Hepatocyte (in vitro differentiated cells): ENCODE results near the gene LATS2. TPM values are rescaled to one million over a fixed set of nuclear protein-coding genes. Genes with fewer than 3 reads are reported as not detected.

ENCODE experiments used
- DNase-seq: peaks from one replicate; pipeline ENCODE4 v3.0.0-alpha.2; 2016; ENCODE audit warnings: low spot score
- H2AFZ ChIP-seq: fragments of 200-600 bp; sonication (generic); 2 replicates; pipeline ENCODE4 v1.6.0; 2016; ENCODE audit warnings: antibody characterized with exemption, mild to moderate bottlenecking
- H3K27ac ChIP-seq: fragments of 200-600 bp; sonication (generic); 2 replicates; pipeline ENCODE4 v1.5.1; 2016; ENCODE audit warnings: mild to moderate bottlenecking
- H3K27me3 ChIP-seq: fragments of 200-600 bp; sonication (generic); 2 replicates; pipeline ENCODE4 v1.6.1; 2016
- H3K36me3 ChIP-seq: fragments of 200-600 bp; sonication (generic); replicated peaks from 2 replicates; pipeline ENCODE4 v1.5.1; 2016; ENCODE audit warnings: low read depth; ENCODE audit not compliant: insufficient read depth
- H3K4me1 ChIP-seq: fragments of 200-600 bp; sonication (generic); 2 replicates; pipeline ENCODE4 v1.5.1; 2016; ENCODE audit warnings: mild to moderate bottlenecking, moderate library complexity; ENCODE audit not compliant: insufficient read depth
- H3K4me2 ChIP-seq: fragments of 200-600 bp; sonication (generic); 2 replicates; pipeline ENCODE4 v1.6.0; 2016
- H3K4me3 ChIP-seq: fragments of 200-600 bp; sonication (generic); 2 replicates; pipeline ENCODE4 v1.5.1; 2016; ENCODE audit warnings: mild to moderate bottlenecking
- H3K79me2 ChIP-seq: fragments of 200-600 bp; sonication (generic); 2 replicates; pipeline ENCODE4 v1.6.0; 2017; ENCODE audit warnings: mild to moderate bottlenecking
- H3K9me2 ChIP-seq: fragments of 200-600 bp; sonication (generic); replicated peaks from 2 replicates; pipeline ENCODE4 v1.6.0; 2017; ENCODE audit warnings: mild to moderate bottlenecking; ENCODE audit not compliant: insufficient read depth
- H3K9me3 ChIP-seq: fragments of 200-600 bp; sonication (generic); 2 replicates; pipeline ENCODE4 v1.5.1; 2016; ENCODE audit warnings: low read depth, mild to moderate bottlenecking
- H4K20me1 ChIP-seq: fragments of 200-600 bp; sonication (generic); 2 replicates; pipeline ENCODE4 v1.6.0; 2016; ENCODE audit warnings: mild to moderate bottlenecking; ENCODE audit not compliant: insufficient read depth, poor library complexity, severe bottlenecking
- CTCF ChIP-seq: fragments of 200-600 bp; sonication (generic); IDR thresholded peaks from 2 replicates; pipeline ENCODE4 v1.5.1; 2016; ENCODE audit warnings: antibody characterized with exemption, mild to moderate bottlenecking; ENCODE audit not compliant: poor library complexity
- EZH2 ChIP-seq: fragments of 200-600 bp; sonication (generic); IDR thresholded peaks from 2 replicates; pipeline ENCODE4 v1.6.1; 2016; ENCODE audit warnings: antibody characterized with exemption, mild to moderate bottlenecking, borderline replicate concordance
- EZH2phosphoT487 ChIP-seq: fragments of 200-600 bp; sonication (generic); IDR thresholded peaks from one replicate; pipeline ENCODE4 v1.6.1; 2018; ENCODE audit warnings: antibody characterized with exemption, mild to moderate bottlenecking, low read depth, moderate library complexity; ENCODE audit not compliant: unreplicated experiment, severe bottlenecking
- WGBS: methylation state at CpG from one replicate; pipeline ENCODE4 v1.1.6; 2016; ENCODE audit warnings: low lambda C conversion rate; ENCODE audit errors: missing lambda C conversion rate; 5-methylcytosine and 5-hydroxymethylcytosine counted together
- polyA plus RNA-seq: library from polyadenylated mRNA; unstranded; fragments of >200 nt; fragmentation: Nextera tagmentation; extraction: Ambion mirVana; gene quantifications from 2 replicates; pipeline ENCODE4 v1.2.1, GENCODE V29; 2016
- total RNA-seq: library from RNA; depleted of rRNA; stranded (reverse); fragments of >200 nt; gene quantifications from 2 replicates; pipeline ENCODE4 v1.2.3, GENCODE V29; 2014

Gene LATS2
- total and polyA plus RNA-seq, 2 experiments from 2014 or later: 6.2 to 15.5 TPM

DNA sequence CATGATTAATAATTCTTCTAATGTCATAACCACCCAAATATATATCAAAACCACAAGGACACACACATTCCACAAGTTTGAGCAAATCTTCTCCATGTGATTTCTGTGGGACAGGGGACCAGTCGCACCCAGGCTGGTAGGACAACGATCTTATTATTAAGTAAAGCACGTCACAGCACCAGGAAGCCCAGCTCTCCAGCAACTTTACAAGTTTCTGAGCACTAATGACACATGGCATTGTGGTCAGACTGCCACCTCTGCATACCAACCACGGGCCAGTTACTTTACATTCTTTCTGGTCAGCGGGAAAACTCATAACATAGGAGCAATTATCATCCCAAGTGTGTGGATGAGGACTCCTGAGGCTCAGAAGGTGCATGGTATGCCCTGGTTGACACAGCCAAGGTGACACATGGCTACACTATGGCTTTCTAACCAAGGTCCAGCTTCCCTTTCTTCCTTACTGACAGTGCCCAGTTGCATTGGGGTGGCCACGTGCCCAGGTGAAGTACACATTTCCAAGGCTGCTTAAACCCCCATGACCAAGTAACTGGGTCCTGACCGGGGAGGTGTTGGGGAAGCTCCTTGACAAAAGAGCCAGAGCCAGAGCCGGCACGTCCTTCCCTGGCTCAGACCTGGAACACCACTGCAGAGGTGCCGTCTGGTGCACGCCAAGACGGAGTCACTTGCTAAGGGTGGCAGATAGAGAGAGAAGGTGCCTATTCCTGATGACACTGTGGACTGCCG, 27.4 kb downstream of the LATS2 start:
- no peak for DNase-seq
- H3K27ac ChIP-seq: no peak overlapping the region
- H3K9me3 ChIP-seq: no peaks in the 10 kb centered on the region
- H3K4me3 ChIP-seq: no peak overlapping the region
- peaks cover 16% of the 10 kb centered on the region for H3K4me1 ChIP-seq
- H2AFZ ChIP-seq: no peak overlapping the region
- H3K36me3 ChIP-seq: no peaks in the 10 kb centered on the region
- peaks cover 47% of the 10 kb centered on the region for H4K20me1 ChIP-seq
- no peaks in the 10 kb centered on the region for H3K27me3 ChIP-seq
- TF ChIP-seq EZH2phosphoT487: no peak
- WGBS: 91% methylated on average over 13 of the region's 13 CpGs
- peaks cover 95% of the 10 kb centered on the region for H3K79me2 ChIP-seq
- H3K9me2 ChIP-seq: no peaks in the 10 kb centered on the region
- no peak overlapping the region for H3K4me2 ChIP-seq

DNA sequence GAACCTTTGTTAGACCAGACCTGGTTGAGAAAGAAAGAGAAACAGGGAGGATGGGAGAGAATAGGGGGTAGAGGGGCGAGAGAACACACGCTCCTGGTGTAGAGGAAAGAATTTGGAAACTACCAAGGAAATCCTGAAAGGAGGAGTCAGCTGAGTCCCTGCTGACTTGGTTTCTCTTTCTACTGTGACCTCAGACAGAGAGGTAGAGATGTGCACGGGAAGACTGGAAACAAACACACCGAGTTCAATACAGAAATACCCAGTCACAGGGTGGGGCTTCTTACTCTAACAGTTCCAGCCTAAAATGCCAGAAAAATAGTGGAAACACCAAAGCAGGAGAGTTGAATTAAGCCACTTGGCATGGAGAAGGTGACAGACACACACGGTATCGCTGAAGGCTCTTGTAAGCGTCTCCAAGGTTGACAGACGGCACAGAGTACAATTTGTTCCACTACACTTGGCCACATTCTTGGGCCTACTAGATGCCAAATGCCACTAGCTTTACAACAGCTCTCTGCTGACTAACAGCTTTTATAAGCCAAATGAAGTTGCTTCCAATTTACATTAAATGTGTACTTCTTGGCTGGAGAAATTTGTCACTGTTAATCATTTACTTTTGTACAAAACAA, 28.1 kb downstream of the LATS2 start:
- Histone ChIP-seq H2AFZ (no peak overlapping the region), H3K79me2 (peaks cover 95% of the 10 kb centered on the region), H3K9me2 (no peaks in the 10 kb centered on the region), H3K4me2 (no peak overlapping the region), H3K4me1 (peaks cover 14% of the 10 kb centered on the region), H3K9me3 (no peaks in the 10 kb centered on the region), H4K20me1 (peaks cover 45% of the 10 kb centered on the region), H3K27ac (no peak overlapping the region), H3K4me3 (no peak overlapping the region), H3K36me3 (no peaks in the 10 kb centered on the region), H3K27me3 (no peaks in the 10 kb centered on the region)
- DNase-seq: no peak
- TF ChIP-seq EZH2phosphoT487: no peak
- TF ChIP-seq CTCF: no peak
- TF ChIP-seq EZH2: no peak
- 73% methylated on average over 8 of the region's 8 CpGs for WGBS

DNA sequence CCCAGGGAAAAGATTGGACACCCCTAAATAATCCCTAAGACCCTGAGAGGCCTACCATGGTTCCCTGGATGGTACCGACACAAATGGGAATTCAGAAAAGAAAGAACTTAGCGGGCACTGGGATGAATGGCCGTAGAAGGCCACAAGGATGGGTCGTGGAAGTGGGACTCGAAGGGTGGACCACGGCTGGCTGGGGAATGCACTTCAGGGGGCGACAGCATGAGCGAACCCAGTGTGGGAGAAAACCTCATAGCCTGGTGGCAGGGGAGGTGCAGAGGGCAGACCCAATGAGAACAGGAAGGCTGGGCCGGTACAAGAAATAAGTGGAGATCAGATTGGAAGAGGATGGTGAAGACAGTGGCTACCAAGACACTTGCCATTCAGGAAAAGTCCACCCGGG, 28.7 kb downstream of the LATS2 start:
- Histone ChIP-seq H4K20me1 (peaks cover 42% of the 10 kb centered on the region), H3K4me3 (no peak overlapping the region), H3K27ac (no peak overlapping the region), H2AFZ (no peak overlapping the region), H3K36me3 (no peaks in the 10 kb centered on the region), H3K9me2 (no peaks in the 10 kb centered on the region), H3K4me2 (no peak overlapping the region), H3K9me3 (no peaks in the 10 kb centered on the region), H3K27me3 (no peaks in the 10 kb centered on the region), H3K4me1 (peaks cover 14% of the 10 kb centered on the region), H3K79me2 (peaks cover 90% of the 10 kb centered on the region)
- no peak for DNase-seq
- WGBS: 96% methylated on average over 10 of the region's 10 CpGs
- TF ChIP-seq CTCF (no peak), EZH2 (no peak), EZH2phosphoT487 (no peak)

DNA sequence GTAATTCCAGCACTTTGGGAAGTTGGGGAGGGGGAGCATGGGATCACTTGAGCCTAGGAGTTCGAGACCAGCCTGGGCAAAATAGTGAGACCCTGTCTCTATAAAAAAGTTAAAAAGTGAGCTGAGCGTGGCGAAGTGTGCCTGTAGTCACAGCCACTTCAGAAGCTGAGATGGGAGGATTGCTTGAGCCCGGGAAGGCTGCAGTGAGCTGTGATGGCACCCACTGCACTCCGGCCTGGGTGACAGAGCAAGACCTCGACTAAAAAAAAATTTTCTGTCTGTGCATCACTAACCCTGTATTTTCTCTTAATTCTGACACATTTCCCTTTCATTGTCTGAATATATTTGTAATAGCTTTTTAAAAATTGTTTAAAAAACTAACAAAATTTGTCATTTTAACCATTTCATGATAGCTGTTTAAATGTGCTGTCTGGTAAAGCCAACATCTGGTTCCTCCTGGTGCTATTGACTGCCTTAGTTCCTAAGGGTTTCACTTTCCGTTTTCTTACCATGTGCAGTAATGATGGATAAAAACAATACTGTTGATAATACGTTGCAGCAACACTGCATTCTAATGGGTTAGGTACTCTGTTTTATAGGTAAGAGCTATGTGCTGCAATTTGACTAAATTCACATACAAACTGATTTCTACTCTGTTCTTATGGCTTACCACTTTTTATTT, 29.7 kb downstream of the LATS2 start:
- TF ChIP-seq EZH2phosphoT487 (no peak), EZH2 (no peak), CTCF (no peak)
- Histone ChIP-seq H3K27ac (no peak overlapping the region), H4K20me1 (peaks cover 35% of the 10 kb centered on the region), H3K4me1 (peaks cover 14% of the 10 kb centered on the region), H3K4me2 (no peak overlapping the region), H3K4me3 (no peak overlapping the region), H3K79me2 (peaks cover 90% of the 10 kb centered on the region), H2AFZ (no peak overlapping the region), H3K9me3 (no peaks in the 10 kb centered on the region), H3K27me3 (no peaks in the 10 kb centered on the region), H3K36me3 (no peaks in the 10 kb centered on the region), H3K9me2 (no peaks in the 10 kb centered on the region)
- WGBS: 95% methylated on average over 8 of the region's 8 CpGs
- DNase-seq: no peak
